Measurements from ENCODE around the gene DPEP2. TPM values are rescaled to one million over a fixed set of nuclear protein-coding genes. Genes with fewer than 3 reads are reported as not detected.
A peak's percentile ranks its signal among the peaks of the same experiment; 100 is the strongest.
"Not testable (repeated sequence)": the region's sequence is repeated elsewhere in the genome, so short reads cannot be mapped to it uniquely, and the experiment has no call there.

Gene DPEP2
- total RNA-seq: 1 to 10 TPM in 5 of 6 experiments, under 1 TPM in 1; 0.93 to 2.3 (median 1.6) TPM
- long read RNA-seq, partial matches to known transcripts: 1 of 3 reads
- long read RNA-seq, other reads (novel, unspliced or antisense): 2 of 3 reads

GRCh38 chr16:67998779-67999688 is at the start of gene DPEP2:
Gene DPEP2, minus strand, starts transcription at chr16:67999484. Its CDS starts 6,272 bp downstream, at chr16:67993212.
- H3K36me3 ChIP-seq; DNase-seq; H3K9me3 ChIP-seq; H3K4me1 ChIP-seq; H3K27me3 ChIP-seq; intact Hi-C loops (cut with DNase I): not testable (repeated sequence)
- WGBS (ENCODE audit: insufficient coverage, low coverage, low lambda C conversion rate, missing lambda C conversion rate): 67% methylated on average over 13 of the region's 18 CpGs
- peak; percentile 65 to 83 (median 74) for ATAC-seq
- Histone ChIP-seq H3K27ac (peak within 1 kb of the TSS; percentile 26 to 69 (median 67)), H3K4me3 (peak within 1 kb of the TSS in 1 of 3 donors; percentile 19)

GRCh38 chr16:68047987-68048386 is 48.7 kb upstream of the DPEP2 start:
- intact Hi-C loops (cut with DNase I): no loop called here
- 53% methylated on average over 2 of the region's 2 CpGs for WGBS (ENCODE audit: insufficient coverage, low coverage, low lambda C conversion rate, missing lambda C conversion rate)
- ATAC-seq: peak in 2 of 4 donors; percentile 28 to 55

GRCh38 chr16:68046106-68046505 is 46.8 kb upstream of the DPEP2 start:
- Histone ChIP-seq H3K27ac (no peak overlapping the region), H3K4me3 (no peak overlapping the region), H3K27me3 (no peaks in the 10 kb centered on the region), H3K4me1 (peaks cover 0 to 4% (median 0%) of the 10 kb centered on the region in 4 donors), H3K36me3 (peaks cover 0 to 7% (median 0%) of the 10 kb centered on the region in 4 donors), H3K9me3 (no peaks in the 10 kb centered on the region)
- intact Hi-C loops (cut with DNase I): no loop called here
- TF ChIP-seq CTCF (IDR thresholded peaks at IDR 0.05): no peak
- TF ChIP-seq POLR2A (IDR thresholded peaks at IDR 0.05): no peak
- 76% methylated on average over 7 of the region's 7 CpGs for WGBS (ENCODE audit: insufficient coverage, low coverage, low lambda C conversion rate, missing lambda C conversion rate)
- DNase-seq (no peak), ATAC-seq (no peak)

More at GRCh38 chr16:68047987-68048386, 48.7 kb upstream of the DPEP2 start:
- Histone ChIP-seq H3K4me3 (no peak overlapping the region), H3K9me3 (no peaks in the 10 kb centered on the region), H3K27me3 (no peaks in the 10 kb centered on the region), H3K36me3 (peaks cover 0 to 7% (median 0%) of the 10 kb centered on the region in 4 donors), H3K4me1 (peaks cover 0 to 13% (median 0%) of the 10 kb centered on the region in 4 donors), H3K27ac (no peak overlapping the region)
- TF ChIP-seq POLR2A (IDR thresholded peaks at IDR 0.05) (no peak), CTCF (IDR thresholded peaks at IDR 0.05) (no peak)
- no peak for DNase-seq

GRCh38 chr16:68041783-68042182 is 42.5 kb upstream of the DPEP2 start:
- TF ChIP-seq CTCF (IDR thresholded peaks at IDR 0.05) (no peak), POLR2A (IDR thresholded peaks at IDR 0.05) (no peak)
- H3K27me3 ChIP-seq: no peaks in the 10 kb centered on the region
- ATAC-seq (peak in 3 of 4 donors; percentile 18 to 37 (median 36)), DNase-seq (no peak)
- H3K27ac ChIP-seq: no peak overlapping the region
- no peak overlapping the region for H3K4me3 ChIP-seq
- no peaks in the 10 kb centered on the region for H3K4me1 ChIP-seq
- H3K36me3 ChIP-seq: no peaks in the 10 kb centered on the region
- intact Hi-C loops (cut with DNase I): no loop called here
- 27% methylated on average over 2 of the region's 2 CpGs for WGBS (ENCODE audit: insufficient coverage, low coverage, low lambda C conversion rate, missing lambda C conversion rate)
- H3K9me3 ChIP-seq: no peaks in the 10 kb centered on the region
